MM.1S (cell line): ENCODE measurements around the gene RFX6.

ENCODE experiments used
- EZH2 ChIP-seq: fragments of 300-600 bp; sonication (generic); optimal IDR thresholded peaks from 2 replicates; pipeline ENCODE3; 2017; ENCODE audit warnings: low read depth, mild to moderate bottlenecking, antibody characterized with exemption, low read length, mixed read lengths
- TF ChIP-seq, protein P1 (sequence below): fragments of 300-600 bp; sonication (generic); IDR thresholded peaks from 2 replicates; pipeline ENCODE4 v1.5.1; 2016; ENCODE audit warnings: antibody characterized with exemption, low read length, mixed read lengths

DNA sequence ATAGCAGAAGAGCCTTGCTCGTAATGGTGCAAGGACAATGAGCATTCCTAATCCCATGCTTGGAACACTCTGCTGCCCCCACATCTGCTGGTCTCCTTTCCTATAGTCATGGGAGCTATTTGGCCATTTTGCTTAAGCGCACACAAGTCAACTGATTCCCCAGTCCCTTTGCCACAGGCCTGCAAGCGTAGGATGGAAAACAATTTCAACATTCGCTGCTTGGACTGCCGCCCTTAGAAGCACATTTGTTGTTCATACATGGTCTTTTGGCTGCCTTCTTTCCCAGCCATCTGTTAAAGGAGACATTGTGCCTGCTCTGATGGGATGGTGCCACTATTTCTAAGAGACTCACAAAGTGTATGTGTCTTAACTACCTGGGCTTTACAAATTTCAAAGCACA, 96.9 kb downstream of the RFX6 start:
- TF ChIP-seq, protein P1, sequence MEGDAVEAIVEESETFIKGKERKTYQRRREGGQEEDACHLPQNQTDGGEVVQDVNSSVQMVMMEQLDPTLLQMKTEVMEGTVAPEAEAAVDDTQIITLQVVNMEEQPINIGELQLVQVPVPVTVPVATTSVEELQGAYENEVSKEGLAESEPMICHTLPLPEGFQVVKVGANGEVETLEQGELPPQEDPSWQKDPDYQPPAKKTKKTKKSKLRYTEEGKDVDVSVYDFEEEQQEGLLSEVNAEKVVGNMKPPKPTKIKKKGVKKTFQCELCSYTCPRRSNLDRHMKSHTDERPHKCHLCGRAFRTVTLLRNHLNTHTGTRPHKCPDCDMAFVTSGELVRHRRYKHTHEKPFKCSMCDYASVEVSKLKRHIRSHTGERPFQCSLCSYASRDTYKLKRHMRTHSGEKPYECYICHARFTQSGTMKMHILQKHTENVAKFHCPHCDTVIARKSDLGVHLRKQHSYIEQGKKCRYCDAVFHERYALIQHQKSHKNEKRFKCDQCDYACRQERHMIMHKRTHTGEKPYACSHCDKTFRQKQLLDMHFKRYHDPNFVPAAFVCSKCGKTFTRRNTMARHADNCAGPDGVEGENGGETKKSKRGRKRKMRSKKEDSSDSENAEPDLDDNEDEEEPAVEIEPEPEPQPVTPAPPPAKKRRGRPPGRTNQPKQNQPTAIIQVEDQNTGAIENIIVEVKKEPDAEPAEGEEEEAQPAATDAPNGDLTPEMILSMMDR: no peak
- no peak for TF ChIP-seq EZH2
